IMR-90 (cell line): ENCODE results near the gene TTC7B. TPM values are rescaled to one million over a fixed set of nuclear protein-coding genes. Genes with fewer than 3 reads are reported as not detected.

ENCODE experiments used
- ATAC-seq: fragments of 200-7000 bp; cut with Tn5 transposase; 2 replicates; pipeline ENCODE4 v1.9.1; 2020; ENCODE audit warnings: low read depth, mild to moderate bottlenecking, moderate library complexity
- BruUV-seq: library from RNA; stranded (reverse); fragments of 400-500 nt; replicated peaks from 2 replicates; lab custom pipeline; 2021; lab: Mats Ljungman, UMichigan
- CTCF ChIA-PET: fragments of 300-600 bp; formaldehyde crosslinking; extraction: SDS; loops from one replicate; lab custom pipeline; 2021; ENCODE audit warnings: antibody characterized with exemption; lab: Yijun Ruan, JAX
- POLR2A ChIA-PET: fragments of 300-600 bp; sonication (Branson Sonifier 250); formaldehyde crosslinking; loops from one replicate; lab custom pipeline; 2022; ENCODE audit warnings: antibody characterized with exemption; ENCODE audit not compliant: unreplicated experiment; lab: Charles Lee
- DNase-seq: peaks from one replicate; pipeline ENCODE4 v3.0.0; 2013
- H2AFZ ChIP-seq: replicated peaks from 2 replicates; pipeline ENCODE3; 2013; ENCODE audit warnings: low read length, mild to moderate bottlenecking; ENCODE audit not compliant: poor library complexity
- H2AK5ac ChIP-seq: 2 replicates; pipeline ENCODE4 v1.6.1; 2013; ENCODE audit warnings: low read depth, low read length, inconsistent platforms
- H2AK9ac ChIP-seq: replicated peaks from 2 replicates; pipeline ENCODE3; 2013; ENCODE audit warnings: mild to moderate bottlenecking, low read depth, low read length, moderate library complexity; ENCODE audit not compliant: poor library complexity
- H2BK120ac ChIP-seq: 2 replicates; pipeline ENCODE4 v1.6.1; 2013; ENCODE audit warnings: low read depth, low read length, inconsistent platforms
- H2BK15ac ChIP-seq: 3 replicates; pipeline ENCODE4 v1.6.1; 2013; ENCODE audit warnings: low read depth, low read length, inconsistent platforms
- H2BK20ac ChIP-seq: 2 replicates; pipeline ENCODE4 v1.6.1; 2013; ENCODE audit warnings: low read depth, mild to moderate bottlenecking, inconsistent platforms, low read length, moderate library complexity
- H2BK5ac ChIP-seq: 2 replicates; pipeline ENCODE4 v1.6.1; 2013; ENCODE audit warnings: mild to moderate bottlenecking, low read depth, low read length, inconsistent platforms; ENCODE audit not compliant: poor library complexity, severe bottlenecking
- H3K14ac ChIP-seq: replicated peaks from 2 replicates; pipeline ENCODE4 v1.6.1; 2013; ENCODE audit warnings: low read depth, low read length, inconsistent platforms
- H3K18ac ChIP-seq: 2 replicates; pipeline ENCODE4 v1.6.1; 2013; ENCODE audit warnings: low read depth, low read length, control low read depth
- H3K23ac ChIP-seq: 2 replicates; pipeline ENCODE4 v1.6.1; 2013; ENCODE audit warnings: low read depth, low read length, inconsistent platforms
- H3K27ac ChIP-seq: 2 replicates; pipeline ENCODE4 v1.5.1; 2013; ENCODE audit warnings: mild to moderate bottlenecking, control low read depth, low read length; ENCODE audit not compliant: insufficient read depth
- H3K27me3 ChIP-seq: 2 replicates; pipeline ENCODE4 v1.6.1; 2013; ENCODE audit warnings: low read length; ENCODE audit not compliant: control insufficient read depth, insufficient read depth
- H3K36me3 ChIP-seq: 2 replicates; pipeline ENCODE4 v1.6.1; 2013; ENCODE audit warnings: low read length, mixed read lengths; ENCODE audit not compliant: control insufficient read depth, insufficient read depth
- H3K4ac ChIP-seq: 2 replicates; pipeline ENCODE4 v1.6.1; 2013; ENCODE audit warnings: low read depth, low read length, inconsistent platforms
- H3K4me1 ChIP-seq: 2 replicates; pipeline ENCODE4 v1.6.1; 2013; ENCODE audit warnings: low read length, mixed read lengths; ENCODE audit not compliant: control insufficient read depth, insufficient read depth
- H3K4me2 ChIP-seq: 2 replicates; pipeline ENCODE4 v1.6.1; 2013; ENCODE audit warnings: low read depth, mild to moderate bottlenecking, control low read depth, low read length, moderate library complexity
- H3K4me3 ChIP-seq: 2 replicates; pipeline ENCODE4 v1.5.1; 2013; ENCODE audit warnings: low read depth, mild to moderate bottlenecking, control low read depth, low read length, moderate library complexity; ENCODE audit not compliant: insufficient read depth
- H3K56ac ChIP-seq: 2 replicates; pipeline ENCODE4 v1.6.1; 2013; ENCODE audit warnings: low read length, inconsistent platforms; ENCODE audit not compliant: insufficient read depth; ENCODE audit errors: extremely low read depth
- H3K79me1 ChIP-seq, 2 experiments: 2 replicates each; pipeline ENCODE4 v1.6.1; 2013; ENCODE audit warnings: low read length in 2 of 2, inconsistent platforms in 1 of 2, low read depth in 1 of 2
- H3K9ac ChIP-seq: 2 replicates; pipeline ENCODE4 v1.6.1; 2013; ENCODE audit warnings: low read depth, low read length, control low read depth
- H3K9me1 ChIP-seq: 2 replicates; pipeline ENCODE4 v1.6.1; 2013; ENCODE audit warnings: low read length, inconsistent platforms; ENCODE audit not compliant: insufficient read depth
- H3K9me3 ChIP-seq: 2 replicates; pipeline ENCODE4 v1.6.1; 2013; ENCODE audit warnings: low read length; ENCODE audit not compliant: control insufficient read depth, insufficient read depth
- H4K20me1 ChIP-seq: 2 replicates; pipeline ENCODE4 v1.6.1; 2013; ENCODE audit warnings: low read length, inconsistent platforms; ENCODE audit not compliant: insufficient read depth
- H4K5ac ChIP-seq: 2 replicates; pipeline ENCODE4 v1.6.1; 2013; ENCODE audit warnings: mild to moderate bottlenecking, low read depth, low read length, control low read depth
- H4K8ac ChIP-seq, 2 experiments: 2 replicates each; pipeline ENCODE4 v1.6.1; 2013; ENCODE audit warnings: low read depth in 2 of 2, low read length in 2 of 2, control low read depth in 1 of 2, inconsistent platforms in 1 of 2
- H4K91ac ChIP-seq: 2 replicates; pipeline ENCODE4 v1.6.1; 2013; ENCODE audit warnings: low read depth, low read length, inconsistent platforms; ENCODE audit not compliant: insufficient read depth
- FOS ChIP-seq: fragments of 150-350 bp; IDR thresholded peaks from 2 replicates; pipeline ENCODE4 v1.6.1; 2016; ENCODE audit warnings: low read depth, low read length
- RCOR1 ChIP-seq: IDR thresholded peaks from 2 replicates; pipeline ENCODE4 v1.6.1; 2012; ENCODE audit warnings: mild to moderate bottlenecking, low read length, improper control_type of control experiment; ENCODE audit not compliant: insufficient replicate concordance
- SMC3 ChIP-seq: fragments of 150-350 bp; IDR thresholded peaks from 2 replicates; pipeline ENCODE4 v1.6.1; 2016; ENCODE audit warnings: low read depth, mild to moderate bottlenecking, antibody characterized with exemption, low read length, moderate library complexity
- USF2 ChIP-seq: fragments of 150-350 bp; IDR thresholded peaks from 2 replicates; pipeline ENCODE4 v1.6.1; 2017; ENCODE audit warnings: mild to moderate bottlenecking, antibody characterized with exemption, low read length, low read depth
- WGBS, 2 experiments: methylation state at CpG; one replicate each; pipeline versions ENCODE4 v1.1.5 to v1.1.7; 2013; ENCODE audit warnings: missing lambda C conversion rate in 2 of 2; ENCODE audit not compliant: insufficient read length in 1 of 2; ENCODE audit errors: extremely low coverage in 2 of 2; 5-methylcytosine and 5-hydroxymethylcytosine counted together
- dilution Hi-C: fragments of 300-500 bp; cut with HindIII; formaldehyde crosslinking; loops from one replicate; pipeline ENCODE4 v1.14.3; 2018; ENCODE audit warnings: low sequenced_read_pairs; ENCODE audit not compliant: unreplicated experiment
- in situ Hi-C: fragments of 300-500 bp; cut with MboI; formaldehyde crosslinking; loops from 3 replicates; pipeline ENCODE4 v1.14.3; 2019; ENCODE audit warnings: low sequenced_read_pairs, inconsistent platforms, mixed read lengths
- intact Hi-C: fragments of 100-400 bp; cut with micrococcal nuclease; formaldehyde crosslinking; loops from 2 replicates; pipeline ENCODE4 v1.10.0; 2022
- polyA plus RNA-seq, 3 experiments: library from polyadenylated mRNA; depleted of rRNA; stranded (reverse); fragments of >200 nt; gene quantifications; 2 replicates each; pipeline ENCODE4 v1.2.3, GENCODE V29; 2012; ENCODE audit warnings: low replicate concordance in 1 of 3
- total RNA-seq: library from RNA; depleted of rRNA; stranded (reverse); fragments of >200 nt; gene quantifications from 2 replicates; pipeline ENCODE4 v1.2.3, GENCODE V29; 2012

Gene TTC7B
- total and polyA plus RNA-seq, 2 of the 4 experiments (the other 2 are of a cell fraction), result 18.1 to 35.3 TPM

GRCh38 chr14:90601563-90601962 is 214.7 kb downstream of the TTC7B start:
- no TSS peak for BruUV-seq
- in situ Hi-C loops, result no loop called here
- dilution Hi-C loops, result no loop called here
- H2BK20ac ChIP-seq, result no peak overlapping the region
- no peak for DNase-seq
- no peak for ATAC-seq
- H3K27ac ChIP-seq, result no peak overlapping the region
- H3K27me3 ChIP-seq, result no peaks in the 10 kb centered on the region
- H3K4me3 ChIP-seq, result no peak overlapping the region
- H2AK5ac ChIP-seq, result no peak overlapping the region
- H3K18ac ChIP-seq, result no peak overlapping the region
- peaks cover 12% of the 10 kb centered on the region; the same call in 1 of the 2 replicates for H3K9me1 ChIP-seq
- no peak for TF ChIP-seq RCOR1
- TF ChIP-seq FOS, result no peak
- no peak for TF ChIP-seq USF2
- TF ChIP-seq SMC3, result no peak
- H3K79me1 ChIP-seq, result no peaks in the 10 kb centered on the region
- H2BK120ac ChIP-seq, result no peak overlapping the region
- no peak overlapping the region for H2AFZ ChIP-seq
- no peaks in the 10 kb centered on the region for H3K9me3 ChIP-seq
- no peak overlapping the region for H3K4me2 ChIP-seq
- ChIA-PET CTCF (no interaction called here), POLR2A (no interaction called here)
- H3K36me3 ChIP-seq, result no peaks in the 10 kb centered on the region
- no peaks in the 10 kb centered on the region for H4K20me1 ChIP-seq
- 81% methylated on average over 2 of the region's 9 CpGs; no CpG with 5 or more reads in 1 of the 2 experiments for WGBS, 2 experiments
- H2BK15ac ChIP-seq, result no peak overlapping the region
- no peak overlapping the region for H4K91ac ChIP-seq
- H2AK9ac ChIP-seq, result no peak overlapping the region
- no peak overlapping the region for H3K14ac ChIP-seq
- no peak overlapping the region for H2BK5ac ChIP-seq
- no peak overlapping the region for H3K4ac ChIP-seq
- no peak overlapping the region for H3K9ac ChIP-seq
- H3K56ac ChIP-seq, result no peak overlapping the region
- H4K8ac ChIP-seq, result no peak overlapping the region
- H3K4me1 ChIP-seq, result peaks cover 9% of the 10 kb centered on the region; the same call in 1 of the 2 replicates
- H3K23ac ChIP-seq, result no peak overlapping the region
- intact Hi-C loops, result no loop called here
- no peak overlapping the region for H4K5ac ChIP-seq
